Adipocyte (in vitro differentiated cells): ENCODE data around the gene KRTAP1-5.
"Not testable (repeated sequence)": the region's sequence is repeated elsewhere in the genome, so short reads cannot be mapped to it uniquely, and the experiment has no call there.

Experiments
- DNase-seq: peaks from one replicate; pipeline ENCODE4 v3.0.0-alpha.2; 2015; ENCODE audit warnings: low read depth
- H3K27me3 ChIP-seq: replicated peaks from 2 replicates; pipeline ENCODE4 v1.7.0; 2013; ENCODE audit warnings: mild to moderate bottlenecking, low read length, moderate library complexity; ENCODE audit not compliant: control insufficient read depth, insufficient read depth
- H3K36me3 ChIP-seq: 2 replicates; pipeline ENCODE4 v1.7.0; 2013; ENCODE audit warnings: low read length, mild to moderate bottlenecking, moderate library complexity; ENCODE audit not compliant: control insufficient read depth, insufficient read depth, severe bottlenecking
- H3K4me1 ChIP-seq: 2 replicates; pipeline ENCODE4 v1.7.0; 2013; ENCODE audit warnings: mild to moderate bottlenecking, low read length, moderate library complexity; ENCODE audit not compliant: control insufficient read depth, insufficient read depth
- H3K4me3 ChIP-seq: 2 replicates; pipeline ENCODE4 v1.7.0; 2013; ENCODE audit warnings: mild to moderate bottlenecking, low read length, moderate library complexity
- H3K9ac ChIP-seq: 2 replicates; pipeline ENCODE4 v1.7.0; 2013; ENCODE audit warnings: mild to moderate bottlenecking, low read length, moderate library complexity
- H3K9me3 ChIP-seq: 2 replicates; pipeline ENCODE4 v1.7.0; 2013; ENCODE audit warnings: mild to moderate bottlenecking, low read length, moderate library complexity; ENCODE audit not compliant: control insufficient read depth

Gene KRTAP1-5, protein sequence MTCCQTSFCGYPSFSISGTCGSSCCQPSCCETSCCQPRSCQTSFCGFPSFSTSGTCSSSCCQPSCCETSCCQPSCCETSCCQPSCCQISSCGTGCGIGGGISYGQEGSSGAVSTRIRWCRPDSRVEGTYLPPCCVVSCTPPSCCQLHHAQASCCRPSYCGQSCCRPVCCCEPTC

GRCh38 chr17:41026715-41027471 is at the start of gene KRTAP1-5:
Gene KRTAP1-5 (minus strand): TSS chr17:41027208. CDS start chr17:41027155, 53 bp downstream.
- H3K36me3 ChIP-seq, result no peaks in the 10 kb centered on the region
- peaks cover 22% of the 10 kb centered on the region for H3K4me1 ChIP-seq
- H3K27me3 ChIP-seq, result no peaks in the 10 kb centered on the region
- H3K9ac ChIP-seq, result no peak within 1 kb of the TSS
- no peaks in the 10 kb centered on the region for H3K9me3 ChIP-seq
- no peak within 1 kb of the TSS for H3K4me3 ChIP-seq
- peak; percentile 84 for DNase-seq

DNA sequence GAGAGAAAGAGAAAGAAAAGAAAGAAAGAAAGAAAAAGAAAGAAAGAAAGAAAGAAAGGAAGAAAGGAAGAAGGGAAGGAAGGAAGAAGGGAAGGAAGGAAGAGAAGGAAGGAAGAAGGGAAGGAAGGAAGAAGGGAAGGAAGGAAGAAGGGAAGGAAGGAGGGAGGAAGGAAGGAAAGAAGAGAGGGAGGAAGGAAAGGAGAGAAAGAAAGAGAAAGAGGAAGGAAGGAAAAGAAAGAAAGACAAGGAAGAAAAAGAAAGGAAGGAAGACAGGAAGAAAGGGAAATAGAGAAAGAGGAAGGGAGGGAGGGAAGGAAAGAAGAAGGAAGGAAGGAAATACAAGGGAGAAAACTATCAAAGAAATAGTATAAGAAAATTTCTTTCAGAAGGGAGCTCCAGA is 49.8 kb upstream of the KRTAP1-5 start:
- Histone ChIP-seq H3K9ac (no peak overlapping the region), H3K4me3 (no peak overlapping the region), H3K36me3 (no peaks in the 10 kb centered on the region), H3K9me3 (no peaks in the 10 kb centered on the region), H3K4me1 (no peaks in the 10 kb centered on the region), H3K27me3 (no peaks in the 10 kb centered on the region)
- no peak for DNase-seq

GRCh38 chr17:41073676-41074075 is 46.7 kb upstream of the KRTAP1-5 start:
- Histone ChIP-seq H3K9me3 (no peaks in the 10 kb centered on the region), H3K9ac (no peak overlapping the region), H3K27me3 (no peaks in the 10 kb centered on the region)

DNA sequence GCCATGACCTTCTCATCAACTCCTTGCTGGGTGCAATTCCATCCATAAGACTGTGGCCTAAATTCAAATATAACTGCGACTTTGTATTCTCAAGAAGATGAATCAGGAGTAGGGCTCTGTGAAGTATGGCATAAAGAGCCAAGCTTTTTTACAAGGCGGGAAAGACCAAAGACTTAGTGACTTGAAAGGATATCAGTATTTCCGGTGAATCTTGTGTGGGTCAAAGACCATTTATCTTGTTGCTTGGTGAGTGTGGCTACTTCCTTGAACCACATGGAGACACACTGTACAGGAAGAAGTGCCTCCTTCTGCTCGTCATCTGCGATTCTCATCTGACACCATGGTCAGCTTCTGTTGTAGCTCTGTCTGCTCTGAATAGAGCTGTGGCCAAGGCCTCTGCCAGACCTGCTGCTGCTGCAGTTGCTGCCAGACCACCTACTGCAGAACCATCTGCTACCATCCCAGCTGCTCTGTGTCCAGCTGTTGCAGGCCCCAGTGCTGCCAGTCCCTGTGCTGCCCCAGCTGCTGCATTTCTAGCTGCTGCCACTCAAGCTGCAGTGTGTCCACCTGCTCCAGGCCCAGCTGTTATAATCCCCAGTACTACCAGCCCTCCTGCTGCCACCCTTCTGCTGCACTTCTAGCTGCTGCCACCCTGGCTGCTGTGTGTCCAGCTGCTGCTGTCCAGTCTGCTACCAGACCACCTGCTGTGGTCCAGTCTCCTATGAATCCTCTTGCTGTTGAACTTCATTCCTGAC is 44.8 kb upstream of the KRTAP1-5 start:
- Histone ChIP-seq H3K4me3 (no peak overlapping the region), H3K4me1 (no peaks in the 10 kb centered on the region)
- no peak for DNase-seq

More at GRCh38 chr17:41073676-41074075, 46.7 kb upstream of the KRTAP1-5 start:
- no peaks in the 10 kb centered on the region for H3K36me3 ChIP-seq
- H3K4me3 ChIP-seq, result no peak overlapping the region
- H3K4me1 ChIP-seq, result no peaks in the 10 kb centered on the region
- DNase-seq, result no peak

GRCh38 chr17:41069031-41069430 is 42.0 kb upstream of the KRTAP1-5 start:
- Histone ChIP-seq H3K9ac (no peak overlapping the region), H3K4me1 (no peaks in the 10 kb centered on the region), H3K36me3 (no peaks in the 10 kb centered on the region), H3K27me3 (no peaks in the 10 kb centered on the region), H3K9me3 (no peaks in the 10 kb centered on the region), H3K4me3 (no peak overlapping the region)
- DNase-seq, result no peak

More for the DNA sequence above, 44.8 kb upstream of the KRTAP1-5 start:
- Histone ChIP-seq H3K9me3 (no peaks in the 10 kb centered on the region), H3K9ac (no peak overlapping the region), H3K27me3 (no peaks in the 10 kb centered on the region), H3K36me3 (no peaks in the 10 kb centered on the region)

DNA sequence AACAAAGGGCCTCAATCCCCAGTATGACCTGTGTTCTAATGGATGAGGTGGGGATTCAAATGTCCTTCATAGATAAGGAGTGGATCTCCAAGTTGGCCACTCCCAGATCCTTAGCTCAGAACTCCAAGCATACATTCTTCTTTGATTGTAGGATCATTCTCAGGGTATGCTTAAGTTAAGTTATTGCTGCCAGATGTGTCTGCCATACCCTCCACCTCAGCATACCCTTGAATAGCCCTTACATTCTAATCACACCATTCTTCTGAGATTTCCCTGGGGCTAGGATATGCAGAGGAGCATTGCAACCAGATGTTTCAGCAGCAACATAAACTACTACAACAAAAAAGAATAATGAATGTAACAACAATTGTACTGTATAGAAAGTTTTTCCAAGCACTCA is 40.3 kb upstream of the KRTAP1-5 start:
- H3K9ac ChIP-seq, result no peak overlapping the region
- H3K27me3 ChIP-seq, result no peaks in the 10 kb centered on the region
- H3K9me3 ChIP-seq, result no peaks in the 10 kb centered on the region
- H3K4me3 ChIP-seq, result no peak overlapping the region
- H3K36me3 ChIP-seq, result no peaks in the 10 kb centered on the region
- DNase-seq, result peak; percentile 82
- H3K4me1 ChIP-seq, result peaks cover 6% of the 10 kb centered on the region

DNA sequence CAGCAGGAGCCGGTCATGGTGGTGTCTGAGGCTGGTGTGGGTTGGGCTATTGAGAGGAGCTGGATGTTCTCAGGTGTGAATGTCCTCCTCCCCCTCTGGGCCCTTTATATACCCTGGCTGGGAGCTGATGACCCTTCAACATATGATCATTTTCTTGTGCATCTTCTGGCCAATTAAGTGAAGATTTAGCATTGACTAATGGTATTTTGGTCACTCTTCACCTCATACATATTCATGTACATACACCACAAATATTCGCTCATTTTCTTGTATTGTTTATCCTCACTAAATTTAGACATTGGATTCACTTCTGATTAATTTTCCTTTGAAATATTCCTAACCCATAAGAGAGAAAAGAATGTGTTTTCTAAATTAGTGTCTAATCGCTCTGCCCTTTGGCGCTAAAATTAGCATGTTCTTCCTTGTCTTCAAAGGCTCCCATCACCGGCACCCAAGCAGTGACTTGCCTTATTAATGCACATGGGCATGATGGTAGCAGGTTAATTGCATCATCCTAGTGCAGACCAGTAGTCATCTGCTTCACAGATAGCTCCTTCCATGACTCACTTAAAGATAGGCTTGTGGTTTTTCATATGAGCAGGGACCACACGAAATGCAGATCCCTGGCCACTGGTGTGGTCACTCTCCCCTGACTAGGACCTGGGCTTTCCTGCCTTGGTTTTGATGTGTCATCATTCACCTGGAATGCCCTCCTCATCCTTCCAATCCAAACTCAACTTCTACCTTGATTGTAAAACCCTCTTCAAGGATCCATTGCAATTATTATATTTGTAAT is 39.0 kb upstream of the KRTAP1-5 start, which contains the start of gene KRTAP2-4:
Gene KRTAP2-4 (minus strand): TSS at position 51 of the 796 bp plus-strand sequence. CDS start 34 bp downstream, at position 17.
- peak; percentile 57 for DNase-seq
- Histone ChIP-seq H3K36me3 (no peaks in the 10 kb centered on the region), H3K27me3 (no peaks in the 10 kb centered on the region), H3K4me3 (no peak within 1 kb of the TSS), H3K9me3 (no peaks in the 10 kb centered on the region), H3K9ac (no peak within 1 kb of the TSS), H3K4me1 (peaks cover 18% of the 10 kb centered on the region)

GRCh38 chr17:41065016-41065689 is 38.1 kb upstream of the KRTAP1-5 start:
- not testable (repeated sequence) for H3K9me3 ChIP-seq, H3K9ac ChIP-seq, DNase-seq, H3K4me3 ChIP-seq, H3K36me3 ChIP-seq, H3K27me3 ChIP-seq
- peaks cover 26% of the 10 kb centered on the region for H3K4me1 ChIP-seq

DNA sequence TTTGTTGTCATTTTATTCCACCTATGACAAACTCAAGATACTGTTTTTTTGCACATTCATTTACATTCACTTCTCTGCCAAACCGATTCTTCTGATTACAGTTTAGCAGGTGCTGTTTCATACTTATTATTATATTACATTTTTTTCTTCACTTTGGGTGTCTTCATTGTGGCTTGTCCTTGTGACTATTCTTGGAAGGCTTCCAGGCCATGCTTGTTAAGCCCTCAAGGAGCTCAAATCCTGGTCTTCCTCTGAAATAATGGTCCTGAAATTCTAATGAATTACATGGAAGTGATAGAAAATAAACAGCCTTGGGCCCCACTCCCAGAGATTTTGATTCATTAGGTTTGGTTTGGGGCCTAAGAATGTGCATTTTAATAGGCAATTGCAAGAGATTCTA is 37.3 kb upstream of the KRTAP1-5 start:
- Histone ChIP-seq H3K9ac (no peak overlapping the region), H3K4me1 (peaks cover 33% of the 10 kb centered on the region), H3K36me3 (no peaks in the 10 kb centered on the region), H3K4me3 (no peak overlapping the region), H3K27me3 (no peaks in the 10 kb centered on the region), H3K9me3 (no peaks in the 10 kb centered on the region)
- no peak for DNase-seq

- DNase-seq, result no peak
- H3K9me3 ChIP-seq, result no peaks in the 10 kb centered on the region
- no peak overlapping the region for H3K9ac ChIP-seq
- no peaks in the 10 kb centered on the region for H3K27me3 ChIP-seq
- H3K36me3 ChIP-seq, result no peaks in the 10 kb centered on the region
- H3K4me1 ChIP-seq, result peaks cover 41% of the 10 kb centered on the region
- H3K4me3 ChIP-seq, result no peak overlapping the region
Measured at GRCh38 chr17:41063449-41063848, 36.4 kb upstream of the KRTAP1-5 start.
